Activated CD8-positive, alpha-beta memory T cell treated with anti-CD3 and anti-CD28 coated beads for 36 hours (primary cell): Measurements from ENCODE around the gene HNRNPM. TPM values are rescaled to one million over a fixed set of nuclear protein-coding genes. Genes with fewer than 3 reads are reported as not detected.

ENCODE experiments used
- CTCF ChIA-PET: fragments of 350-600 bp; sonication (Branson Sonifier 250); formaldehyde crosslinking; loops from one replicate; lab custom pipeline; 2021; ENCODE audit warnings: antibody characterized with exemption; lab: Charles Lee
- POLR2A ChIA-PET: fragments of 350-600 bp; sonication (Branson Sonifier 250); formaldehyde crosslinking; loops from one replicate; lab custom pipeline; 2021; ENCODE audit warnings: antibody characterized with exemption; lab: Charles Lee
- total RNA-seq, 2 experiments: library from RNA; stranded (reverse); gene quantifications; one replicate each; pipeline ENCODE4 v1.2.3, GENCODE V29; 2021

The HNRNPM gene
- total RNA-seq, 2 experiments from 2014 or later, result 330 to 334 TPM

DNA sequence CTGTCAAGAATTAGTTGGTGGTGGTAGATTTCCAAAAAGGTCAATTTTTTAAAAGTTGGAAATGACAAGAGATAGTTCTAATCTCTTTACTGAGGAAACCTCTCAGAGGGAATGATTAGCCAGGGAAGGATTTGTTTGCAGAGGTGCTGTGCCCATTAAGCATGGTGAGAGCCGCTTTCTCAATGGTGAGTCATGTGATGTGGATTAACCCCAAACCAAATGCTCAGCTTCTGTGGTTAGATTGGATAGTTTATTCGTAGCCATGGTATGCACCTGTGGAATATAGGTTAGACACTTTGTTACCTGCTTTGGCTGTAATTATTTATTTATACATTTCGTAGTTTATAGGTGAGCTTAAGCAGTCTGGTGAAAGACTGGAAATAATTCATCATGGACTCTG is 7.1 kb downstream of the HNRNPM start:
- POLR2A ChIA-PET, result interaction anchor here (1.1 kb wide), 1 partner anchor 11 kb away, joined by 4 read pairs; no protein-coding TSS in a partner anchor
- CTCF ChIA-PET, result interaction anchor here (0.6 to 1.5 kb wide), 2 partner anchors 129 to 148 kb away, joined by 3 to 4 read pairs; no protein-coding TSS in a partner anchor

DNA sequence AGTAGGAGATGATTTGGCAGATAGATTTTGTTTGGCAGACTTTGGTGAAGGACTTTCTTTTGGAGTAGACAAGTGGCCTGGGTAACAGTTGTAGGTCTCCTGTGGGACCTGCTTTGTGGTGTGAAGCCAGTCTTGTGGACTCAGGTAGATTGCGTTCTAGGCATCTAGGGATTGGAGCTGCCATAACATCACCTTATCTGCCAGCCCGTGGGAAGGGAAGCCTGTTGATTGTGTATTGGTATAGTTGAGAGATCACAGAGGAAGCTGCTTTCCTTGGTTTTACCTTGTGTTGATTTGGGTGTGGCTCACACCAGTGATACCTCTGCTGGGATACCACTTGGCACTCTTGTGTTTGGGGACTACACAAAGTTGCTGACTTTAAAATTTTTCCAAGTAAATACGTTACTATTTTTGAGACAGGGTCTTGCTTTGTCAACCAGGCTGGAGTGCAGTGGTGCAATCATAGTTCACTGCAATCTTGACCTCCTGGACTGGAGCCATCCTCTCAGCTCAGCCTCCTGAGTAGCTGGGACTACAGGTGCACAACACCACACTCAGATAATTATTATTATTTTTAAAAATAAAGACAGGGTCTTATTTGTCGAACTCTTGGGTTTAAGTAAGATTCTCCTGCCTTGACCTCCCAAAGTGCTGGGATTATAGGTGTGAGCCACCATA is 7.8 kb downstream of the HNRNPM start:
- POLR2A ChIA-PET, result interaction anchor here (0.6 to 1.1 kb wide), 2 partner anchors 10 to 57 kb away, joined by 3 to 4 read pairs; no protein-coding TSS in a partner anchor
- CTCF ChIA-PET, result interaction anchor here (0.6 to 1.5 kb wide), 3 partner anchors 126 to 148 kb away, joined by 3 to 4 read pairs (median 3); no protein-coding TSS in a partner anchor

DNA sequence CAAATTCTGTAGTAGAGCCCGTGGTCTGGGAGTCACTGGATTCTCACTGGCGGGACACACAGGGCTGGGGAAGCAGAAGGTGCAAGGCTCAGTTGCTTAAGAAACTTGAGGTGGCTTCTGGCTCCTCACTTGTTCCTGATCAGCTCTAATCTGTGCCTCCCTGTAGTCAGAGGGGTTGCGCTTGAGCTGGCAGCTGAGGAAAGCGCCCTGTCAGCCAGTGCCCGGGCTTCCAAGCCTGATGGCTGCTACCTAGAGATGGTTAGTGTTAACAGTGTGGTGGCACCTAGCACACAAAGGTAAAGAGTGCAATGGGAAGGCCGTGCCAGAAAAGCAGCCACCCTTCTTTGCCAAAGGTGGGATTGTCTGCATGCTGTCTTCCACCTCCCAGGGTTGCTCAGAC is 8.8 kb downstream of the HNRNPM start:
- POLR2A ChIA-PET, result no interaction called here
- CTCF ChIA-PET, result interaction anchor here (0.6 to 1.1 kb wide), 2 partner anchors 9 to 200 kb away, joined by 3 read pairs; no protein-coding TSS in a partner anchor

DNA sequence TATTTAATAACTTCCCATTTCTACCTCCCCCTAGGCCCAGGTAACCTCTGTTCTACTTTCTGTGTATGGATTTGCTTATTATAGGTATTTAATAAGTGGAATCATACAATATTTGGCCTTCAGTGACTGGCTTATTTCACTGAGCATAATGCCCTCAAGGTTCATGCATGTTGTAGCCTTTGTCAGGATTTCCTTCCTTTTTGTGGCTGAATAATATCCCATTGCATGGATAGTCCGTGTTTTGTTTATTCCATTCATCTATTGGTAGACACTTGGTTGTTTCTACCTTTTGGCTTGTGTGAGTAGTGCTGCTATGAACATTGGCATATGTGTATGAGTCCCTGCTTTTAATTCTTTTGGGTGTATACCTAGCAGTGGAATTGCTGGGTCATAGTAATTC is 9.4 kb downstream of the HNRNPM start:
- ChIA-PET CTCF (interaction anchor here (0.6 to 1.1 kb wide), 3 partner anchors 8 to 201 kb away, joined by 3 read pairs; no protein-coding TSS in a partner anchor), POLR2A (no interaction called here)

DNA sequence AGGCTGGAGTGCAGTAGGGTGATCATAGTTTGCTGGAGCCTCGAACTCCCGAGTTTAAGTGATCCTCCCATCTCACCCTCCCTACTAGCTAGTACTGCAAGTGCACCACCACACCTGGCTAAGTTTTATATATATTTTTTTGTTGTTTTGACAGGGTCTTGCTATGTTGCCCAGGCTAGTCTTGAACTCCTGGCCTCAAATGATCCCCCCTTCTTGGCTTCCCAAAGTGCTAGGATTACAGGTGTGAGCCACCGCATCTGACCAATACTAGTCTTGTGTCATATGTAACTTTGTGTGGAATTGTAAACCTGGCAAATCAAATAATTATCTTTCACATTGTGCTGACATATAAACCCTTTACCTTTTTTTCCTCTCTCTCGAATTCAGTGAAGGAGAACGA is 10.2 kb downstream of the HNRNPM start:
- ChIA-PET POLR2A (no interaction called here), CTCF (interaction anchor here (0.6 to 1.4 kb wide), 2 partner anchors 9 to 185 kb away, joined by 3 to 6 read pairs; no protein-coding TSS in a partner anchor)

DNA sequence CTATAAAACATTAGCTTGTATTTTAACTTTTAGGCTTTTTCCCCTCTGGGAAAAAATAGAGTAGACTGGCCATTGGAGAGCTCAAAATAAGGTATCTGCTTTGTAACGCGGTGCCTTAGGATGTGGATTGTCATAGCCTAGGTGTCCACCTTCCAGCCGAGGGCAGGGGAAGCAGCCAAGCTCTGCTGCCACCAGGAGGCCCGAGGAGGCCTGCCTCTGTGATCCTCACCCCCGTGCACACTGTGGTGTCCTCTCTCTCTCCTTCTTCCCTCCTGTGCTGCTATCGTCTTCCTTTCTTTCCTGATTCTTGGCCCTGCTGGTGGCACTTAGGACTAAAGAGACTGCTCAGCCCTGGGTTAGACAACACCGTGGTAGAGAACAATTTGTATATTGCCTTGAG is 11.3 kb downstream of the HNRNPM start:
- CTCF ChIA-PET, result interaction anchor here (1.4 to 1.6 kb wide), 2 partner anchors 10 to 43 kb away, joined by 5 to 6 read pairs; partner anchors contain the start of gene MARCHF2
- POLR2A ChIA-PET, result no interaction called here

DNA sequence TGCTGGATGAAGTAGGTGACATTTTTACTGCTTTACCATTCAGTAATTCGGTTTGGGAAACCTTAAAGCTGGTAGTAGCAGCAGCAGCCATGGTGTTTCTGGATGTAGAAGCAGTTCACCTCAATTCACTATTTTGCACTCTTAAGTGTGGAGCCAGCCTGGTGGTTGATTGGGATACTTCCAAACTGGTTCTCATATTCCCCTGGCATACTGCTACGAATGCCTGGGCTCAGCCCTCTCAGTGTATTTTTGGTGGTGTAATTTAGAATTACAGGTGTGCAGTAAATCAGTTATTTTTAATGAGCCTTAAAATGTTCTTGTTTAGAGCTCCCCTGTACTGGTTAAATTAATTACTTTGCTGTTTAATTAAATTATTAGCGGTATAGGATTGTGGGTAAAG is 12.4 kb downstream of the HNRNPM start:
- CTCF ChIA-PET, result interaction anchor here (1.0 kb wide), 1 partner anchor 56 kb away, joined by 3 read pairs; no protein-coding TSS in a partner anchor
- POLR2A ChIA-PET, result no interaction called here

DNA sequence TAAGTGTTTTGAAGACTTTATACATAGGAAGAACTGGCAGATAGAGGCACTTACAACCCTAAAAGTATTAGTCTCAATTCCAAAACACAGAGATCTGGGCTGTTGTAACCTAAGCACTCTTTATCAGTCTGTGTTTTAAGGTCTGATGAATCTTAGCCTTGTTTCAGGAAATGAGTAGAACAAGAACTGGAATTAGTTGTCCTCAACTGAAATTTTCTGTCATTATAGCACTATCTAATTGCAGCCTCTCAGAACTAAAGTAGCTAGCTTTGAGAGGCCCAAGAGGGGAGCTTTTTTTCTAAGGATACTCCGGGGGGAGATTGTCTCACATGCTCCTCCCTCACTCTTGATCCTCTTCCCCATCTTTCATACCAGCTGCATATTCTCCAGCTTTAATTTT is 13.1 kb downstream of the HNRNPM start:
- ChIA-PET CTCF (interaction anchor here (1.0 kb wide), 2 partner anchors 9 to 56 kb away, joined by 3 to 5 read pairs; no protein-coding TSS in a partner anchor), POLR2A (interaction anchor here (1.0 kb wide), 1 partner anchor 14 kb away, joined by 5 read pairs; no protein-coding TSS in a partner anchor)

DNA sequence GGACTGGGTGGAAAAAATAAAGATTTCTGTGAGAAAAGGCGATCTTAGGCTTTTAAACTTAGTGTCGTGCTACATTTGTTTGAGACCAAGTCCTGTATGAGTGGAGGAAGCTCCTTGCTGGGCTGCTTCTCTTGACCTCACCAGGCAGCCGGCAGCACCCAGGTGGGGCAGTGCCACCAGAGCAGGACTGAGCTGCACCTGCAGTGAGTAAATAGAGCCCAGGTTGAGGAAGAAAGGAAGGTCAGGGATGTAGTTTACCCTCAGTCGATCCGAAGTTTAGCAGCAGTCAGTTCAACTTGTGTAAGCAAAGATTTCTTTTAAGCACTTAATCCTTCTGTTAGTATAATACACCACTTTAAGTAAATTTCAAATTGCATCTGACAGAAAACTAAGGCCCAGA is 13.6 kb downstream of the HNRNPM start:
- CTCF ChIA-PET, result interaction anchor here (1.0 kb wide), 1 partner anchor 10 kb away, joined by 5 read pairs; no protein-coding TSS in a partner anchor
- POLR2A ChIA-PET, result interaction anchor here (1.0 kb wide), 1 partner anchor 14 kb away, joined by 5 read pairs; no protein-coding TSS in a partner anchor

DNA sequence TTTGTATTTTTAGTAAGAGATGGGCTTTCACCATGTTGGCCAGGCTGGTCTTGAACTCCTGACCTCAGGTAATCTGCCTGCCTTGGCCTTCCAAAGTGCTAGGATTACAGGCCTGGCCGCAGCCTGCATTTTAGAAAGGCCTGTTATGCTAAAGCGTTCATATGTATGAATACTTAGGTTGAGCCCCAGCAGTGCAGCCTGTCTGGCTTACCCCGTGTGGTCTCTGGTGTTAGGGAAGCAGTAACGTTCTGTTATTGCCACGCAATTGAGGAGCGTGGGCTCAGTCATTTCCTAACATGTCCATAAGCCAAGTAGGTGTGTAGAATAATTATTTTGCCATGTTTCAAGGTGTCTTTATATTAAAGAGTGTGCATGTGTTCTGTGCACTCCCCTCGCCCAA is 14.3 kb downstream of the HNRNPM start:
- ChIA-PET CTCF (no interaction called here), POLR2A (no interaction called here)

DNA sequence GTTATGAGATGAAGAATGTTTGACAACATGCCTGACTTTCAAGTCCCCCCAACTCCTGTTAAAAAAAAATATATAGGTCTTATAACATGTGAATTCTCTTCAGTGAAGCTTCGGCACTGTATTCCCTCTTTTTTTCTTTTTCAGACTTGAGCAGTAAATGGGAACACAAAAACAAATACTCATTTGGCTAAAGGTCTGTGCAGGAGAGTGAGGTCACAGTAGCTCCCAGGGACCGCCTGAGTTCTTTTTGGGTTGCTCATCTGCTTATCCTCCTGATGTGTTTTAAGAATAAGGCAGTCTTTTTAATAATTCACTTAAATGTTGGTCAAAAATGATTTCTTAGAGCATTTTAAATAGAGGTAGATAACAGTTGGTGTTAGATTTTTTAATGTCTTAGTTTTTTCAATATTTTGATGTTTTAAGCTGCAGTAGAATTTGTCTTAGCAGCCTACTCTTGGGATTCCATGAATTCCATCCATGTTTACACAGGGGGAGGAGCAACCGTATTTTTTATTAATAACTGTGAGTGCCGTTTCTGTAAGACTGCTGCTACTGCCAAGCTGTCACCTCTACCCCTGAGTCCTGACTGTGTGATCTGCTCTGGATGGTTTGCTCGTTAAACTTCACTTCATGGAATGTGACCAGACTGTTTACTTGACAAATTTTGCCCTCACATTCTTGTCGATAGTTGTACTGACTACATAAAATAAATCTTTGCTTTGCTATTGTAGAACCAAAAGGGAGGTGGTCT is 14.9 kb downstream of the HNRNPM start:
- CTCF ChIA-PET, result no interaction called here
- POLR2A ChIA-PET, result no interaction called here

DNA sequence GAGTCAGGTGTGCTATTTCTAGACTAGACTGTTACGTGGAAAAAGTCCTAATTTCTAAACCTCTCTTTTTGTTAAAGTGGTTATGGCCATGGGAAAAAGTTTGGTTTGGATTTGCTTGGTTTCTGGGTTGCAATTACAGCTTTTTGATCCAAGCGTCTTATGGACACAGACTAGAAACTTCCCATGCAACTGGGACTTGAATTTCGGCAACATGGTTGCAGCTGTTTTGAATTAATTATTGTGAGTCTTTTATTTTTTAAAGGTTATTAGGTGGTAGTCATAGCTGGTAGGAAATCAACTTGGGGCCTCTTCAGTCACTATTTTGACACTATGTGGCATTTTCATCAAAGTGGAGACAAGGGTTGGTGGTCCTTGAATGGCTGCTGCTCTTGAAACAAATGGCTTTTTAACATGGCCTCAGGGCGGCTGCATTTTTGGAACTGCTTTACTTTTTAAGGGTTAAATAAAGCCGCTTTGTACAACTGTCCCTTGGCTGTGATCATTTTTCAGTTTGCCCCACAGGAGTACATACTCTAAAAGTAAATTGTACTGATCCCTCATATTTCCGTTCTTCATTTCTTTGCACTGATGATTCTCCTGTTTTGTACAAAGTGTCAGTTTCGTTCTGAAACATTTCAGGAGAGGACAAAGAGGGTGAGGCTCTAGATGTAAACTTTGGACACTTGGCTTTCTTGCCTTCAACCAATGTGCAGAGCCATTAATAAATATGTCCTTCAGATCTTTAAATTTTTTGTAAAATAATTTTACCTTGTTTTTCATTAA is 15.9 kb downstream of the HNRNPM start:
- ChIA-PET POLR2A (no interaction called here), CTCF (no interaction called here)

DNA sequence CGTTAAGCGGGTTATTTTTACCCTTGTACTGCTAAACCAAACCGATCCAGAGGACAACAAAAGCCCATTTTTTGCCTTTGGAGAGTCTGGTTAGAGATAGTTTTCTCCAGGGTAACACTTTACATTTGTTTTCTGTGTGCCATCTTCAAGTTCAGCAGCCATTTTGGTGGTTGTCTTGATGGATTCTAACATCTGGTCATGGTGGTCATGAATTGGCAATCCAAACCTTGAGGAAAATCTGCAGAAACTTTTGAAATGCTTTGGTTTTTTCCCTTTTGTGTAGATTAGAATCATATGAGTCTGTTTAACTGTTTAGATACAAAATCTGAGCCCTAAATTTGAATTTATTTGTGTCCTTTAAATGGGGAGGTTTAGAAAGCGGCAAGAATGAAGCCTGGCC is 16.6 kb downstream of the HNRNPM start:
- CTCF ChIA-PET, result no interaction called here
- POLR2A ChIA-PET, result no interaction called here

DNA sequence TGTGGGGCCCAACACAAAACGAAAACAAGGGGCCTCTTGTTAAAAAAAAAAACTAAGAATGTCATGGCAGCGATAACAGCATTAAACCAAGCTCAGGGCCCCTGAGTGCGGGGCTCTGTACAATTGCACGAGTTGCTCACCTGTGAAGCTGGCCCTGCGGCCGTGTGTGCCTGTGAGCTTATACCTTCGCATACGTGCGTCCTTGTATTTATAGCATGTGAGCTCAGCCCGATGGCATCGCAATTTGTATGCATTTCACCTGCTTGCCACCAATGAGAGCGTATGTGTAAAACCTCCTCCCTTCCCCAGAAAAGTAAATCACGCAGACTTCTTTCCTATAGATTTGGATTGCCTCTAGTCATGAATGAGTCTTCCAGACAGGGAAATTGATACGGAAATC is 17.1 kb downstream of the HNRNPM start:
- POLR2A ChIA-PET, result interaction anchor here (1.1 kb wide), 1 partner anchor 9 kb away, joined by 4 read pairs; no protein-coding TSS in a partner anchor
- CTCF ChIA-PET, result interaction anchor here (1.2 to 1.4 kb wide), 2 partner anchors 8 to 15 kb away, joined by 3 read pairs; no protein-coding TSS in a partner anchor

DNA sequence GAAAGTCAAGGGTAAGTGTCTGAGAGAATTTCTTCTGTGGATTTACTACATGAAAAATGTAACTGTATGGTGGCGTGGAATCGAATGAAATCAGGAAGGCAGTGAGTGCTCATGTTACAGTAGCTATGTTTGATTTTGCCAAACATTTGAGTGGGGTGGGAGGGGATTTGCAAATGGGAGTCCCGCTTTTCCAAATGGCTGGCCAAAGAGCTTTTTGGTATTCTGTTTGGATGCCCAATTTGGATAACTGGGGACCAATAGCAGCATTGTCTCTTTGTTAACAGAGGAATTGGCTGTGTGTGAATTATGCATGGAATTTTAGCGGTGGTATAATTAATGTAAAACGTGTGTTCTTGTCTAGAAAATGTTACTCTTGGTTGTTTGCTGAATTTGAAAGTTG is 17.8 kb downstream of the HNRNPM start:
- ChIA-PET CTCF (interaction anchor here (0.9 to 1.4 kb wide), 4 partner anchors 9 to 118 kb away, joined by 3 read pairs; no protein-coding TSS in a partner anchor), POLR2A (interaction anchor here (1.1 kb wide), 1 partner anchor 10 kb away, joined by 4 read pairs; no protein-coding TSS in a partner anchor)

DNA sequence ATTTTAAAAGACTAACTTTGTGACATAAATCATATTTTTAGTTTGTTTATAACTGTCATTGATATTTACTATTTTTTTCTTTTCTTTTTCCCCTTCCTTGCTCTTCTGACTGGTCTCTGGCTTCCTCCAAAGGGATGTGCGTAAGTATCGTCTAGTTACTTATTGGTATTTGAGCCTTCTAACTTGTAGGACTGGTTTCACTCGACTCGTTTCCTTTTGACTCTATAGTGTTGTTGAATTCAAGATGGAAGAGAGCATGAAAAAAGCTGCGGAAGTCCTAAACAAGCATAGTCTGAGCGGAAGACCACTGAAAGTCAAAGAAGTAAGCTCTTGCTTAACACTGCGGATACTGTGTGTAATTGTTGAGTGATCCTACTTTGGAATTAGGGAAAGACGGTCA is 18.6 kb downstream of the HNRNPM start:
- POLR2A ChIA-PET, result no interaction called here
- CTCF ChIA-PET, result interaction anchor here (0.9 to 1.4 kb wide), 4 partner anchors 10 to 117 kb away, joined by 3 read pairs; no protein-coding TSS in a partner anchor

DNA sequence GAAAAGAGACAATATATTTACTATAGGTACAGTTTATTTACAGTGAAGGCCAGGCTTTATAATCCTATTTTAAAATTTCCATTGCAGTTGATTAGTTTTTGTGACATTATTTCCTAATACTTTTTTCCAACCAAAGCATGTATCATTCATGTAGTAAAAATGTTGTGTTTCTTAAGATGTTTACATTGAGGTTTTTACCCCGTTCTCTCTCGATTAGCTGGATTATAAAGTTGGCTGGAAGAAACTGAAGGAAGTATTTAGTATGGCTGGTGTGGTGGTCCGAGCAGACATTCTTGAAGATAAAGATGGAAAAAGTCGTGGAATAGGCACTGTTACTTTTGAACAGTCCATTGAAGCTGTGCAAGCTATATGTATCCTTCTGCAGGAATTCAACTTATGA is 21.2 kb downstream of the HNRNPM start:
- CTCF ChIA-PET, result no interaction called here
- POLR2A ChIA-PET, result no interaction called here

DNA sequence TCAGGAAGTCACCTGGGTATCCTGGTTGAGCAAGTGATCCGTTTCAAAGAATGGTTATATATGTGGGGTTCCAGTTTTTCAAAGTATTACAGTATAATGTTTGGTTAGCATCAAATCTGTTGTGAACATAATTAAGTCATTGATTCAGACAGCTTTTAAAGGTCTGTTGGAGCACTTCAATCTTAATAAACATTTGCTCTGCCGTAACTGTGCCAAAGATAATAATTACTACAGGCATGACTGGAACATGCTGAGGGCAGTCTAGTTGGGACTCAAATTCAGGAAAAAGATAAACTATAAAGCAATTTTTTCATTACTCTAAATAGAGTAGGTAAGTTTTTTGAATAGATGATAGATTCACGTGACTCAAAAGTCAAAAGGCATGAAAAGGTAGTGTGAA is 23.3 kb downstream of the HNRNPM start:
- CTCF ChIA-PET, result no interaction called here
- POLR2A ChIA-PET, result no interaction called here
